ENCODE measurements around the gene MBNL2. TPM values are rescaled to one million over a fixed set of nuclear protein-coding genes. Genes with fewer than 3 reads are reported as not detected.

The MBNL2 gene, protein sequence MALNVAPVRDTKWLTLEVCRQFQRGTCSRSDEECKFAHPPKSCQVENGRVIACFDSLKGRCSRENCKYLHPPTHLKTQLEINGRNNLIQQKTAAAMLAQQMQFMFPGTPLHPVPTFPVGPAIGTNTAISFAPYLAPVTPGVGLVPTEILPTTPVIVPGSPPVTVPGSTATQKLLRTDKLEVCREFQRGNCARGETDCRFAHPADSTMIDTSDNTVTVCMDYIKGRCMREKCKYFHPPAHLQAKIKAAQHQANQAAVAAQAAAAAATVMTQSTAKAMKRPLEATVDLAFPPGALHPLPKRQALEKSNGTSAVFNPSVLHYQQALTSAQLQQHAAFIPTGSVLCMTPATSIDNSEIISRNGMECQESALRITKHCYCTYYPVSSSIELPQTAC
- polyA plus RNA-seq (ENCODE audit: insufficient read length in 4 of 4), result 10 to 100 TPM; 59.5 to 70.3 (median 67.7) TPM

DNA sequence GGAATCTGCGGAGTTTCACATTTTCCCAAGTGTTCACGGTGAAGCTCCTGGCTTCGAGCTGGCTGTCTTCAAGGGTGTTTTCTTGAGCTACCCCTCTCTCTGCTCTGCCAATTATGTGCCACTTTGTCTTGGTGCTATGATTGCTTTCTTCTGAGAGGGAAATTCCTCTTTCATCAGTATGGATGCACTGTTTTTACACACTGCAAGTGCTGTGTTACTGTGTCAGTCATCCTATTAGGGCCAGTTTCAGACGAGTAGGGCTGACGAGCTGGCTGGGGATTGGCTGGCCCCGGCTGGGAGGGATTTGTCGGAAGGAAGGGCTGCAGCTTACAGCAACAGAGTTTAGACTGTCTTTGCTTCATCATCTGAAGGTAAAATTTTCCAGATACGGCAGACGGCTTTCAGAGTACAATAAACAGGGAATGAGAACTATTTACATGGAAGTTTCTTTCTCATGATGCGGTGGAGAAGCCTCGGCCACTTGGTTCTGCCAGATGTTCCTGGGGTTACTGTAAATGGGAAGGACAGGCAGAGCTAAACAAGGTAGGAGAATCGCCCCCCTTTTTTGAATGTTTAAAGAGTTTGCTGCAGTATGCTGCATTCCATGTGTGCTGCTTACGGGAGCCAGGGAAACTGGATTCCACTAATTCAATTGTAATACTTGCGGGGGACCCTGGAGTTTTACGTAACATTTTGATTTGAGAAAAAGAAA lies at the start of gene MBNL2:
Gene MBNL2, plus strand, starts transcription at position 345 of the 712 bp plus-strand sequence. CDS start 53,903 bp downstream, outside the sequence.
- DNase-seq (ENCODE audit: low read depth in 4 of 4, low spot score in 3 of 4), result peak; percentile 80 to 91 (median 86)

DNA sequence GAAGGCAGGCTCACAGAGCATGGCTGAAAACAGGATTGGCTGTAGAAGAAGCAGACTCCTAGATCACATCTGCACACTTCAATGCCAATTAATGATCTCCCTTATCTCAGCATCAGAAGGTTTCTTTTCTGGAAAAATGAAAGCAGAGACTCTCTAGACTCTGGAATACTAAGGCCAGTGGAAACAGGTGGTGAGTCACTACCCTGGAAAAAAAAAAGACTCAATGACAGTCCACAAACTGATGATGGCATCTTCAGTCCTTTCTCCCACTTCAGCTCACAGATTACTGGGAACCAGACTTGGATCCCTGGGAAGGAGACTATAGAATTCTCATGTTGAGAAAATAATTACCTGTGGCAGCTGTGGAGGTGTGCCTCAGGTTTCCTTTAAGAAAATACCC lies 47.5 kb upstream of the MBNL2 start:
- DNase-seq (ENCODE audit: low read depth in 4 of 4, low spot score in 3 of 4), result no peak

- DNase-seq (ENCODE audit: low read depth in 4 of 4, low spot score in 3 of 4), result no peak
These were observed 47.1 kb upstream of the MBNL2 start for GRCh38 chr13:97175041-97175440.

DNA sequence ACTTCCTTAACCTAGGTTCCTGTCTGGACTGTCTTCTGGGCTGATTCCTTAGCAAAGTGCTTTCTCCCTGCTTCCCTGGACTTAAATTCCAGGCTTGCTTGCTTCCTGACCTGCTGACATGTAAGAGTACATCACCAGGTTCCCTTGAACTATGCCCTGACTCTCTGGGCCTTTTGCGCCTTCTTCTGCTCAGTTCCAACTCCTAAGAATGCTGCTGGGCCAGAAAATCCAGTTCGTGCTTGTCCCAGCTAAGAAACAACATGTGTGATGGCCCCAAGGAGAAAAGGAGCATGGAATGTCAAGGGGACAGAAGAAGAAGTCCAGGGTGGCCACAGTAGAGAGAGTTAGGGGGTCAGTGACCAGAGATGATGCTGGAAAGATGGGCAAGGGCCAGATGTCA lies 42.6 kb upstream of the MBNL2 start:
- no peak for DNase-seq (ENCODE audit: low read depth in 4 of 4, low spot score in 3 of 4)

DNA sequence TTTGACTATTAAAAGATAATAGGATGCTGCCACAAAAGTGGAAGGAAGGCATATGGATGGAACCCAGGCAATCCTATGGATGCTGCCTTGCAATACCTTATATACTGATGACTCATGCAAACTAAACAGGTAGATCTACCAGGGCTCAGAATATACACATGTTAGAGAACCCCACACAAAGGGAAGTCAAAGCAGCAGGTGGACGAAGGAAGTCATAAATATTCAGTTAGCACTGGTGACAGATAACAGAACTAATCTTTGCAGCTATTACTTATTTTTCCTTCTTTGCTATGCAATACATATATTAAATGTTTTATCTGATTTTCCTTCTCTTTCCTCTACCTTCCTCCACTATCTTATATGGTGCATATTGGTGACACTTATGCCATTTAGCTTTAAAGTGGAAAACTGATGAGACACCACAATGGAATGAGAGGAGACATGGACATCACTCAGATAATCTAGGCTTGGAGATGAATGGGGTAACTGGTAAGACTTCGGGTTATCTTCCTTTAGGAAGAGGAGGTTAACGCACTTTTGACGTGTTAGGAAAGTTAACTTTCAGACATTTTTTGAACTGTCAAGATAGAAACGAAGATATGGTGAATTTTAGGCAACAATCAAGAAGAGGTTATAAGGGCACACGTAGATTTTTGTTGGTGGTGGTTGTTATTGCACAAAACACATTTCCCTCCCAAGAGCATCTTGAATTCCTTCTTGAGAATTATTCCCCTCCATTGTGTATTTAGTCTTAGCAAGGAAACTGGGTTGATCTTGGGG lies 39.8 kb upstream of the MBNL2 start:
- DNase-seq (ENCODE audit: low read depth in 4 of 4, low spot score in 3 of 4), result no peak

DNA sequence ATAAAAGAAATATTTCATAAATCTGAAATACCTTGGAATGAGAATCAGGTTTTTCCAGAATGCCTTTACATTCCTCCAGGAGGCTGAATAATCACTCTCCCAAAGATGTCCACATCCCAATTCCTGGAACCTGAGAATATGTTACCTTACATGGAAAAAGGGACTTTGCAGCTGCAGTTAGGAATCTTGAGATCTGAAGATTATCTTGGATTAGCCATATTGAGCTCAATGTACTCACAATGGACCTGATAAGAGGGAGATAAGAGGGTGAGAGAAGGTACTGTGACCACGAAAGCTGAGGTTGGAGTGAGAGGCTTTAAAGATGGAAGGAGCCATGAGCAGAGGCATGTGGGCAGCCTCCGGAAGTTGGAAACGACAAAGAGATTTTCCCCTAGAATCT lies 36.8 kb upstream of the MBNL2 start:
- no peak for DNase-seq (ENCODE audit: low read depth in 4 of 4, low spot score in 3 of 4)

- no peak for DNase-seq (ENCODE audit: low read depth in 4 of 4, low spot score in 3 of 4)
These were observed 36.4 kb upstream of the MBNL2 start for GRCh38 chr13:97185751-97186150.

- DNase-seq (ENCODE audit: low read depth in 4 of 4, low spot score in 3 of 4), result no peak
These were observed 33.9 kb upstream of the MBNL2 start for GRCh38 chr13:97188207-97188606.

DNA sequence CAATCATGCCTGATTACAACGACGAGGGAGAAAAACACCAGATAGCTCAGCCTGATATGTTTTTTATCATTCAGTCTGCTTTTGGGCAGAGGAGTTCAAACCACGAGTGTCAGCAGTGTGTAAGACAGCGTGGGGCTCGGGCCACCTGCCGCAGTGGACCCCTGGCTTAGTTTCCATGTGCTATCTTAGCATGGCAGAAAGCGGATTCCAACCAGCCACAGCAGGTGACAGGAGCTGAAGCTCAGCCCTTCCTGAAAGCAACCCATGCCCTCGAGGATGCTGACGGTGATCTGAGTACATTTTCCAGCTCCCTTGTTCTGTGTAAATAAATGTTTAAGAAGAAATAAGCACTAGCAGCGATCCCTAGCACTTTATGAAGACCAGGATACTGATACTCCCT lies 32.2 kb upstream of the MBNL2 start:
- no peak for DNase-seq (ENCODE audit: low read depth in 4 of 4, low spot score in 3 of 4)

DNA sequence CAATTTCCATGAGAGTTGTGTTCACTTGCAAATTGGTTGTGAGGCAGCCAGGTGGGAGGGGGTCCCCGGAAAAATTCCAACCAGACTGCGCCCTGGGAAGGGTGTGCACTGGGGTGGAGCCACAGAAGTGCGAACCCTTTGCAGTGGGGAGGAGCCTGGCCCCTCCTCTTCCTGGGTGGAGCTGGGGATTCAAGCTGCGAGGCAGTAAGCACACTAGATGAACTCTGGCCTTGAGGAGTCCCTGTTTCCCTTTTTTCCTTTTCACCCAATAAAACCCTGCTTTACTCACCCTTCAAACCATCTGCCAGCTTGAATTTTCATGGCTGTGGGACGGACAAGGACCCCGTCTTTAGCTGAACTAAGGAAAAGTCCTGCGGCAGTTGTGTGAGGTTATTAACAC lies 31.0 kb upstream of the MBNL2 start:
- DNase-seq (ENCODE audit: low read depth in 4 of 4, low spot score in 3 of 4), result no peak

DNA sequence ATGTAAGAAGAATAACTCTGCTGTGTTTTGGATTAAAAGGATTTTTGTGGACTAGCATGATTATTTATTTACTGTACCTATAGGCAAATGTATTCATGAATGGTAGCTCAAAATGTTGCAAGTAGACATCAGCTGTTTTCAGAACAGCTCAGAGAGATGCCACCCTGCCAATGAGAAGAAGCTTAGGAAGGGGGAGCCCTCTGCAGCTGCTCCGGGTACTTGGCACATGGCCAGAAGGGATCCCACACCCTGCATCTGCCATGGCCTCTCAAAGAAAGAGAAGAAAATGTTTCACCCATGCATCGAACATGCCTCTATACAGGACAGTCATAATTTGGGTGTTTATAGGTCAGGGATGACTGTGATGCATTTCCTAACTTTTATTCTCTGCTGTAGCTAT lies 30.5 kb upstream of the MBNL2 start:
- no peak for DNase-seq (ENCODE audit: low read depth in 4 of 4, low spot score in 3 of 4)

DNA sequence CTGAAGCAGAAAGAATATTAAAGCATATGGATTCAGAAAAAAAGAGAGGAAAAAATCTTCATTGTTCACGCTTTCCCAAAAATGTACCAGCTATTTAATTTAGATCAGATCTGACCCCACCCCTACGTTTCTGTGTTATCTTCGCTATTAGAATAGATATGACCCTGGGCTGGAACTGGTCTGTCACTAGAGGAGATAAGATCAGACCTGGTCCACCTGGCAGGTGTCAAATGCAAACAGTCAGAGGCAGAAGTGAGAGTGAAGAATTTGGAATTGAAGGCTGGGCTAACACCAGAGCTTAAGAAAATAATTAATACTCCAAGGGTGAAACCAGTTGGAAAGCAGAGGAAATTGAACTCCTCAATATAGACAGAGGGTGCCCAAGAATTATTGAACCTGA lies 30.0 kb upstream of the MBNL2 start:
- DNase-seq (ENCODE audit: low read depth in 4 of 4, low spot score in 3 of 4), result no peak

GRCh38 chr13:97193577-97193976 lies 28.6 kb upstream of the MBNL2 start:
- DNase-seq (ENCODE audit: low read depth in 4 of 4, low spot score in 3 of 4), result no peak

GRCh38 chr13:97194479-97194878 lies 27.7 kb upstream of the MBNL2 start:
- no peak for DNase-seq (ENCODE audit: low read depth in 4 of 4, low spot score in 3 of 4)

GRCh38 chr13:97196340-97196739 lies 25.8 kb upstream of the MBNL2 start:
- no peak for DNase-seq (ENCODE audit: low read depth in 4 of 4, low spot score in 3 of 4)

DNA sequence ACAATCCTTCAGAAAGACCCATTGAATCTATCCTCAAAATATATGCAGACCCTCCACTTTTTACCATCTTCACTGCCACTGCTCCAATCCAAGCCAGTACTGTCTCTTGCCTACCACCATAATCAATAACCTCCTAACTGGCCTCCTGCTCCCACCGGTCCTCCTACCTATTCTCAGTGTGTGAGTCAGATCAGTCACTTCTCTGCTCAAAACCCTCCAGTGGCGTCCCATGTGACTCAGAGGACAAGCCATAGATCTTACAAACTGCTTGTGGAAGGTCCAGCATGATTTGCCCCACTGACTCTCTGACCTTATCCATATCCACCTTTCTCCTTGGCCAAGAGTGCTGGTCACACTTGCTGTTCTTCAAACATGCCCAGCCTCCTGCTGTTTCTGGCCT lies 23.4 kb upstream of the MBNL2 start:
- DNase-seq (ENCODE audit: low read depth in 4 of 4, low spot score in 3 of 4), result no peak

GRCh38 chr13:97199451-97199850 lies 22.7 kb upstream of the MBNL2 start:
- no peak for DNase-seq (ENCODE audit: low read depth in 4 of 4, low spot score in 3 of 4)

DNA sequence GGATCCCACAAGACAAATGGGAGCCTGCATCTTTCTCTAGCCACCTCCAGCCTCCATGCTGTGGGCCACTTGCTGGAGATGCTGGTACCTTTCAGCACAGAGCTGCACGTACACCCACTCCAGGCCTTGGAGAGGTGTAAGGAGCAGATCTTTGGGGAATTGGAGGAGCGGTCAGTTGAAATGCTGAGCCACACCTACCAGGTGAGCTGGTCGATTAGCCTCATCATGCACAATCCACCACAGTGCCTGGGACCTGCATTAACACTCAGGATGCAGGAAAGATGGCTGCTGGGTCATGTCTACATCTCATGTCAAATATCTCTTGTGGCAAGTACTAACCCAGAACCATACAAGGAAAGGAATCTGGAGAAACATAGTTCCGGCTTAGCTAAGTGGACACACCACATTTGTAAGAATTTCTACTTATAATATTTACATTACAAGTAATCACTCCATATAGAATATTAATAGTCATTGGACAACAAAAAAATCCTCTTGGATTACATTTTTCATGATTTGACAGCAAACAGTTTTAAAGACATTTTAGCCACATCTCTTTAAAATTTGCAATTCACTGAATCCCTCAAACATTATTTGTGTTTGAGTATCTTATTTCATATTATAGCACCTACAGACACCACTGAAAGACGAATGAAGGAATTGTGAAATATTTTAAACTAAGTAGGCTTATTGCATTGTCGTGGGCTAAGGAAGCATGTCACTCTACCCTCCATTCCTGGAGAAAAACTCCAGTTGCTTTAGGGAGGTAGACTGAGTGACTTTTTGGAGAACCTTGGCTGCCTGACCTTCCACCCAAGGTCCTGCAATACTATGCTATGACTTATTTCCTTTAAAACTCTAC lies 21.8 kb upstream of the MBNL2 start:
- DNase-seq (ENCODE audit: low read depth in 4 of 4, low spot score in 3 of 4), result no peak

- DNase-seq (ENCODE audit: low read depth in 4 of 4, low spot score in 3 of 4), result no peak
These were observed 19.4 kb upstream of the MBNL2 start for GRCh38 chr13:97202761-97203160.

GRCh38 chr13:97205465-97205864 lies 16.7 kb upstream of the MBNL2 start:
- no peak for DNase-seq (ENCODE audit: low read depth in 4 of 4, low spot score in 3 of 4)

Measured in right renal pelvis (tissue), 4 donors.